Heart left ventricle (tissue), 13 donors: ENCODE measurements around the gene DOCK3.

ENCODE experiments used
- POLR2A ChIP-seq, 2 donors: fragments of 450-650 bp; IDR thresholded peaks; one replicate each; pipeline ENCODE4 v1.6.1; 2017; ENCODE audit warnings: antibody characterized with exemption in 2 of 2, mild to moderate bottlenecking in 2 of 2, moderate library complexity in 2 of 2
- TF ChIP-seq, protein P1 (sequence below), 12 donors: fragments of 200-600 bp; sonication (generic) in 4 of 12; IDR thresholded peaks; one replicate each; pipeline versions ENCODE4 v1.5.0 to v1.8.0; 2018 to 2022; ENCODE audit warnings: antibody characterized with exemption in 12 of 12, mild to moderate bottlenecking in 5 of 12
- donor health status: ischemic (EF 13 %, LVEDD 7.1; RV severe dilation, severe dysfunction).
- donor health status: DM: no; HTN: yes; CAD: no.
- donor health status: DM: no; HTN: no; CAD: no.
- donor health status: ischemic (EF 25% LVEDD 6.9; RV normal size, moderate dysfunction).
- donor health status: ischemic (EF 25% LVEDD 5.7; RV mildly dilated, moderate dysfunction).
- donor health status: ischemic (EF 35%, LVEDD 5.7; RV mildly dilated, moderate dysfunction).
- donor health status: nonischemic (EF 11% LVEDD 7.7; RV severe dilation, severe dysfunction).
- donor health status: DM: yes; HTN: yes; CAD: no.
- donor health status: PGD.
- donor health status: ischemic (EF 29% LVEDD 5.4; RV normal size, mild dysfunction).
- donor health status: nonischemic (EF 23%, LVEDD 6.1; RV moderate dilation, normal function).

DNA sequence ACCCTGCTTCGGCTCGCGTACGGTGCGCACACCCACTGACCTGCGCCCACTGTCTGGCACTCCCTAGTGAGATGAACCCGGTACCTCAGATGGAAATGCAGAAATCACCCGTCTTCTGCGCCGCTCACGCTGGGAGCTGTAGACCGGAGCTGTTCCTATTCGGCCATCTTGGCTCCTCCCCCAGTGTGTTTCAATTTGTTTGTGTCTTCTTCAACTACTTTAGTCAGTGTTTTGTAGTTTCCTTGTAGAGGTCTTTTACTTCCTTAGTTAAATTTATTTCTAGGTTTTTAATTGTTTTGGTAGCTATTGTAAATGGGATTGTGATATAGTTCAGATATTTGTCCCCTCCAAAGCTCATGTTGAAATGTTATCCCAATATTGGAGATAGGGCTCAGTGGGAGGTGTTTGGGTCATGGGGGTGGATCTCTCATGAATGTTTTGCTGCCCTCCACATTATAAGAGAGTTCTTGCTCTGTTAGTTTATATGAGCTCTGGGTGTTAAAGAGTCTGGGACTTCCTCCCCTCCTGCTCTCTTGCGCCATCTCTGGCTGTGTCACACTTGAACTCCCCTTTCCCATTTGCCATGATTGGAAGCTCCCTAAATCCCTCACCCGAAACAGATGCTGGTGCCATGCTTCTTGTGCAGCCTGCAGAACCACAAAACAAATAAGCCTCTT is 304.4 kb downstream of the DOCK3 start:
- TF ChIP-seq, protein P1, sequence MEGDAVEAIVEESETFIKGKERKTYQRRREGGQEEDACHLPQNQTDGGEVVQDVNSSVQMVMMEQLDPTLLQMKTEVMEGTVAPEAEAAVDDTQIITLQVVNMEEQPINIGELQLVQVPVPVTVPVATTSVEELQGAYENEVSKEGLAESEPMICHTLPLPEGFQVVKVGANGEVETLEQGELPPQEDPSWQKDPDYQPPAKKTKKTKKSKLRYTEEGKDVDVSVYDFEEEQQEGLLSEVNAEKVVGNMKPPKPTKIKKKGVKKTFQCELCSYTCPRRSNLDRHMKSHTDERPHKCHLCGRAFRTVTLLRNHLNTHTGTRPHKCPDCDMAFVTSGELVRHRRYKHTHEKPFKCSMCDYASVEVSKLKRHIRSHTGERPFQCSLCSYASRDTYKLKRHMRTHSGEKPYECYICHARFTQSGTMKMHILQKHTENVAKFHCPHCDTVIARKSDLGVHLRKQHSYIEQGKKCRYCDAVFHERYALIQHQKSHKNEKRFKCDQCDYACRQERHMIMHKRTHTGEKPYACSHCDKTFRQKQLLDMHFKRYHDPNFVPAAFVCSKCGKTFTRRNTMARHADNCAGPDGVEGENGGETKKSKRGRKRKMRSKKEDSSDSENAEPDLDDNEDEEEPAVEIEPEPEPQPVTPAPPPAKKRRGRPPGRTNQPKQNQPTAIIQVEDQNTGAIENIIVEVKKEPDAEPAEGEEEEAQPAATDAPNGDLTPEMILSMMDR (IDR thresholded peaks at IDR 0.05), result no peak
- no peak for TF ChIP-seq POLR2A (IDR thresholded peaks at IDR 0.05)
